Esophagus squamous epithelium (tissue), 4 donors: ENCODE results near the gene ANKH.

Experiments
- CTCF ChIP-seq, 6 experiments: fragments of 450-650 bp in 4 of 6; fragments of 200-600 bp in 2 of 6; sonication (generic) in 2 of 6; IDR thresholded peaks; one replicate each; pipeline ENCODE4 v1.5.1; 2016 to 2019; ENCODE audit warnings: antibody characterized with exemption in 6 of 6, mild to moderate bottlenecking in 4 of 6, moderate library complexity in 4 of 6
- POLR2A ChIP-seq, 4 donors: fragments of 450-650 bp; IDR thresholded peaks; one replicate each; pipeline ENCODE4 v1.6.1; 2017; ENCODE audit warnings: antibody characterized with exemption in 4 of 4, mild to moderate bottlenecking in 4 of 4, moderate library complexity in 3 of 4

GRCh38 chr5:14879393-14879792 lies 7.8 kb upstream of the ANKH start:
- TF ChIP-seq CTCF (IDR thresholded peaks at IDR 0.05) (no peak), POLR2A (IDR thresholded peaks at IDR 0.05) (no peak)
